Mesendoderm (in vitro differentiated cells): ENCODE data around the gene MYH14.
"Not testable (repeated sequence)": the region's sequence is repeated elsewhere in the genome, so short reads cannot be mapped to it uniquely, and the experiment has no call there.

Experiments
- DNase-seq: peaks from one replicate; pipeline ENCODE4 v3.0.0; 2013
- H2AK5ac ChIP-seq: 2 replicates; pipeline ENCODE4 v1.6.1; 2013; ENCODE audit warnings: low read length, inconsistent platforms
- H2BK120ac ChIP-seq: 2 replicates; pipeline ENCODE4 v1.6.1; 2013; ENCODE audit warnings: low read depth, mild to moderate bottlenecking, low read length, moderate library complexity, mixed read lengths
- H2BK15ac ChIP-seq: replicated peaks from 2 replicates; pipeline ENCODE4 v1.6.1; 2013; ENCODE audit warnings: low read depth, mild to moderate bottlenecking, moderate library complexity
- H2BK5ac ChIP-seq: 2 replicates; pipeline ENCODE4 v1.6.1; 2013; ENCODE audit warnings: low read length, inconsistent platforms
- H3K18ac ChIP-seq: 2 replicates; pipeline ENCODE4 v1.6.1; 2013; ENCODE audit warnings: mild to moderate bottlenecking, low read length, mixed read lengths
- H3K23ac ChIP-seq: one replicate; pipeline ENCODE4 v1.6.1; 2013; ENCODE audit warnings: low read length
- H3K27ac ChIP-seq: 2 replicates; pipeline ENCODE4 v1.5.1; 2013; ENCODE audit warnings: low read depth, mild to moderate bottlenecking, inconsistent platforms, low read length, moderate library complexity
- H3K27me3 ChIP-seq: 2 replicates; pipeline ENCODE4 v1.6.1; 2013; ENCODE audit warnings: low read length, control low read depth, mild to moderate bottlenecking, inconsistent platforms; ENCODE audit not compliant: insufficient read depth, poor library complexity
- H3K36me3 ChIP-seq: 2 replicates; pipeline ENCODE4 v1.6.1; 2013; ENCODE audit warnings: low read length, inconsistent platforms; ENCODE audit not compliant: control insufficient read depth, insufficient read depth
- H3K4ac ChIP-seq: one replicate; pipeline ENCODE4 v1.6.1; 2013; ENCODE audit warnings: low read depth, mild to moderate bottlenecking, low read length, moderate library complexity
- H3K4me1 ChIP-seq: 2 replicates; pipeline ENCODE4 v1.6.1; 2013; ENCODE audit warnings: low read depth, low read length, inconsistent platforms; ENCODE audit not compliant: control insufficient read depth
- H3K4me2 ChIP-seq: 2 replicates; pipeline ENCODE4 v1.6.1; 2013; ENCODE audit warnings: low read length
- H3K4me3 ChIP-seq: 2 replicates; pipeline ENCODE4 v1.5.1; 2013; ENCODE audit warnings: mild to moderate bottlenecking, low read length
- H3K56ac ChIP-seq: one replicate; pipeline ENCODE4 v1.6.1; 2013; ENCODE audit warnings: low read length
- H3K79me1 ChIP-seq: 2 replicates; pipeline ENCODE4 v1.6.1; 2013; ENCODE audit warnings: low read length, inconsistent platforms
- H3K79me2 ChIP-seq: 2 replicates; pipeline ENCODE4 v1.6.1; 2013; ENCODE audit warnings: mild to moderate bottlenecking, low read length; ENCODE audit not compliant: control insufficient read depth, insufficient read depth
- H3K9ac ChIP-seq: 2 replicates; pipeline ENCODE4 v1.6.1; 2013; ENCODE audit warnings: low read length, inconsistent platforms
- H4K5ac ChIP-seq: one replicate; pipeline ENCODE4 v1.6.1; 2013; ENCODE audit warnings: low read length
- H4K8ac ChIP-seq: one replicate; pipeline ENCODE4 v1.6.1; 2013; ENCODE audit warnings: low read depth, mild to moderate bottlenecking, control low read depth, low read length, moderate library complexity
- WGBS: extraction: QIAGEN DNeasy Blood & Tissue Kit; methylation state at CpG from one replicate; pipeline ENCODE4 v1.1.7; 2013; ENCODE audit warnings: low lambda C conversion rate, missing lambda C conversion rate; ENCODE audit not compliant: insufficient coverage; ENCODE audit errors: extremely low coverage; 5-methylcytosine and 5-hydroxymethylcytosine counted together

The MYH14 gene

GRCh38 chr19:50334741-50335421 lies 131.5 kb downstream of the MYH14 start:
- Histone ChIP-seq H3K23ac (no peak overlapping the region), H2BK5ac (no peak overlapping the region), H4K5ac (no peak overlapping the region), H3K27me3 (no peaks in the 10 kb centered on the region), H3K18ac (no peak overlapping the region), H3K36me3 (no peaks in the 10 kb centered on the region), H3K4me1 (peaks cover 4% of the 10 kb centered on the region), H3K27ac (no peak overlapping the region), H3K79me1 (no peaks in the 10 kb centered on the region), H2AK5ac (no peak overlapping the region), H3K4me2 (no peak overlapping the region), H3K9ac (no peak overlapping the region), H2BK15ac (no peak overlapping the region), H3K4ac (no peak overlapping the region), H3K79me2 (no peaks in the 10 kb centered on the region), H3K4me3 (no peak overlapping the region), H2BK120ac (no peak overlapping the region), H3K56ac (no peak overlapping the region), H4K8ac (no peak overlapping the region)
- WGBS: no CpG with 5 or more reads among the region's 12 CpGs
- no peak for DNase-seq

DNA sequence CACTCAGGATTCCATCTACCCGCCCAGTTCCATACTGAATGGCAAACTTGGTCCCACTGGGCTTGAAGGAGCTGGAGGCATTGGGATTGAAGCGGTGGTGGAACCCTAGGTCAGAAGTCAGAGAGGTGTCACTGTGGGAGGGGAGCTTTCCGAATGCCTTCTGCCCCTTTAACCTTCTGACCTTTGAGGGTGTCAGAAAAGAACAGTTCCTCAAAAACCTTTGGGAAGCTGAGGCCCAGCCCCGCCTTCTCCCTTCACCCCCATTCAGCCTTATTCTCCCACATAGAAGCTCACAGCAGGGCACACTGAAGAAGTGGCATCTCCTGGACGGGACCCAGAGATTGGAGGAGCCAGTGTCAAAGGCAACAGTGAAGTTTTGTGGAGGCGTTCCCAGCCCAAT lies 133.6 kb downstream of the MYH14 start:
- not testable (repeated sequence) for H3K79me2 ChIP-seq, H2AK5ac ChIP-seq, H2BK5ac ChIP-seq, DNase-seq, H2BK120ac ChIP-seq, H3K36me3 ChIP-seq, H4K8ac ChIP-seq, H3K4me1 ChIP-seq, H3K4me2 ChIP-seq, H3K9ac ChIP-seq, H3K18ac ChIP-seq, H3K56ac ChIP-seq, H3K79me1 ChIP-seq, H3K27me3 ChIP-seq, H3K27ac ChIP-seq, H4K5ac ChIP-seq, H3K4me3 ChIP-seq, H3K4ac ChIP-seq, H2BK15ac ChIP-seq, H3K23ac ChIP-seq
- no CpG with 5 or more reads among the region's 6 CpGs for WGBS

DNA sequence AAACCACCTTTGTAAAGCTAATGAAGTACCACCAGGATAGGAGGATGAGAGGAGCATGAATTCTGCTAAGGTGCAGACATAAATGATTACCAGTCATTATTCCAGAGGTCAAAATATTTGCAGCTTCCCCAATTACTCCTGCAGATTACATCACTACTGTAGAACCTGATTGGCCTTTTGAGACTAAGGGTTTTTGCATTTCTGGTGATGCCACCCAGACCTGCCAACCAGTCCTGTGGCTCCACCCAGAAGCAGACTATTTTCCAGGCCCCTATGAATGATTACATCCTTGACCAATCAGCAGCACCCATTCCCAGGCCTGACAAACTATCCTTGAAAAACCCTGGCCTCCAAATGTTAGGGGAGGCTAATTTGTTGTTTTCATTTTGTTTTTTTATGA lies 136.9 kb downstream of the MYH14 start:
- Histone ChIP-seq H3K9ac (no peak overlapping the region), H3K23ac (no peak overlapping the region), H3K56ac (no peak overlapping the region), H3K18ac (no peak overlapping the region), H4K5ac (no peak overlapping the region), H3K36me3 (no peaks in the 10 kb centered on the region), H3K79me2 (no peaks in the 10 kb centered on the region), H2BK5ac (no peak overlapping the region), H3K4me2 (no peak overlapping the region), H2BK15ac (no peak overlapping the region), H3K27me3 (no peaks in the 10 kb centered on the region), H4K8ac (no peak overlapping the region), H3K27ac (no peak overlapping the region), H3K4ac (no peak overlapping the region), H2AK5ac (no peak overlapping the region), H3K79me1 (no peaks in the 10 kb centered on the region), H2BK120ac (no peak overlapping the region), H3K4me3 (no peak overlapping the region), H3K4me1 (no peaks in the 10 kb centered on the region)
- no peak for DNase-seq

DNA sequence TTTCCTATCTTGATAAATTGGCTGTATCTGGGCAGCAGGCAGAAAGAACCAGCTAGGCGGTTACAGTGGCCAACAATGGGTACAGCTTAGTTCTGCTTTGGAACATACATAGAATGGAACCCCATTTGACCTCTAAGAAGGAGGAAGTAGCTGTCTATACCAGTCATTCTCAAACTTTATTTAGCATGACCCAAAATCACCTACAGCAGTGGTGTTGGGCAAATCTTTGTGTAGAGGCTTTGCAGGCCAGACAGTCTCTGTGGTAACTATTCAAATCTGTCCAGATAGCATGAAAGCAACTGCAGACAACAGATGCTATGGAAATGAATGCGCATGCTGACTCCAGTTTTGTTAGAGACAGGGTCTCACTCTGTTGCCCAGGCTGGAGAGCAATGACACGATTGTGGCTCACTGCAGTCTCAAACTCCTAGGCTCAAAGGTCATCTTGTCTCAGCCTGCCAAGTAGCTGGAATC lies 137.7 kb downstream of the MYH14 start:
- Histone ChIP-seq H3K27ac (no peak overlapping the region), H3K4me1 (no peaks in the 10 kb centered on the region), H3K9ac (no peak overlapping the region), H3K23ac (no peak overlapping the region), H3K4me3 (no peak overlapping the region), H3K4ac (no peak overlapping the region), H3K18ac (no peak overlapping the region), H4K5ac (no peak overlapping the region), H3K4me2 (no peak overlapping the region), H2BK5ac (no peak overlapping the region), H3K56ac (no peak overlapping the region), H2AK5ac (no peak overlapping the region), H4K8ac (no peak overlapping the region), H3K36me3 (no peaks in the 10 kb centered on the region), H3K79me1 (no peaks in the 10 kb centered on the region), H3K27me3 (no peaks in the 10 kb centered on the region), H2BK120ac (no peak overlapping the region), H3K79me2 (no peaks in the 10 kb centered on the region), H2BK15ac (no peak overlapping the region)
- WGBS: no CpG with 5 or more reads among the region's 3 CpGs
- no peak for DNase-seq

GRCh38 chr19:50344661-50345318 lies 141.4 kb downstream of the MYH14 start:
- Histone ChIP-seq H4K8ac (no peak overlapping the region), H3K27me3 (no peaks in the 10 kb centered on the region), H3K27ac (no peak overlapping the region), H3K9ac (no peak overlapping the region), H2BK5ac (no peak overlapping the region), H3K56ac (no peak overlapping the region), H4K5ac (no peak overlapping the region), H2BK15ac (no peak overlapping the region), H2AK5ac (no peak overlapping the region), H3K18ac (no peak overlapping the region), H3K23ac (no peak overlapping the region), H3K4ac (no peak overlapping the region), H3K36me3 (no peaks in the 10 kb centered on the region), H3K79me2 (no peaks in the 10 kb centered on the region), H2BK120ac (no peak overlapping the region), H3K79me1 (no peaks in the 10 kb centered on the region), H3K4me1 (no peaks in the 10 kb centered on the region), H3K4me3 (no peak overlapping the region), H3K4me2 (no peak overlapping the region)
- no peak for DNase-seq
- WGBS: no CpG with 5 or more reads among the region's 8 CpGs
